PC-3 (cell line): ENCODE measurements around the gene LTB4R.

Experiments
- CTCF ChIP-seq: fragments of 300-600 bp; sonication (generic); conservative IDR thresholded peaks from 2 replicates; pipeline ENCODE4 v1.5.1; 2017; ENCODE audit warnings: antibody characterized with exemption, low read depth, mild to moderate bottlenecking, low read length
- EZH2 ChIP-seq: fragments of 300-600 bp; sonication (generic); IDR thresholded peaks from one replicate; pipeline ENCODE4 v1.6.1; 2017; ENCODE audit warnings: antibody characterized with exemption, mild to moderate bottlenecking, low read length; ENCODE audit not compliant: unreplicated experiment
- EZH2phosphoT487 ChIP-seq: fragments of 300-600 bp; sonication (generic); IDR thresholded peaks from 2 replicates; pipeline ENCODE4 v1.6.1; 2018; ENCODE audit warnings: mild to moderate bottlenecking, antibody characterized with exemption, low read length, borderline replicate concordance

GRCh38 chr14:24286996-24287395 is 24.3 kb upstream of the LTB4R start:
- TF ChIP-seq CTCF, result no peak
- TF ChIP-seq EZH2, result no peak
- no peak for TF ChIP-seq EZH2phosphoT487
